Stimulated activated CD8-positive, alpha-beta memory T cell treated with anti-CD3 and anti-CD28 coated beads, Interleukin-4, amount 100 ng/mL, for 1 hour (primary cell): ENCODE data around the gene PIMREG.

Source experiments
- DNase-seq, 2 donors: peaks; one replicate each; pipeline ENCODE4 v3.0.0-alpha.2; 2020; ENCODE audit warnings: low read depth in 2 of 2, low spot score in 1 of 2

The PIMREG gene, protein sequence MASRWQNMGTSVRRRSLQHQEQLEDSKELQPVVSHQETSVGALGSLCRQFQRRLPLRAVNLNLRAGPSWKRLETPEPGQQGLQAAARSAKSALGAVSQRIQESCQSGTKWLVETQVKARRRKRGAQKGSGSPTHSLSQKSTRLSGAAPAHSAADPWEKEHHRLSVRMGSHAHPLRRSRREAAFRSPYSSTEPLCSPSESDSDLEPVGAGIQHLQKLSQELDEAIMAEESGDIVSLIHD

DNA sequence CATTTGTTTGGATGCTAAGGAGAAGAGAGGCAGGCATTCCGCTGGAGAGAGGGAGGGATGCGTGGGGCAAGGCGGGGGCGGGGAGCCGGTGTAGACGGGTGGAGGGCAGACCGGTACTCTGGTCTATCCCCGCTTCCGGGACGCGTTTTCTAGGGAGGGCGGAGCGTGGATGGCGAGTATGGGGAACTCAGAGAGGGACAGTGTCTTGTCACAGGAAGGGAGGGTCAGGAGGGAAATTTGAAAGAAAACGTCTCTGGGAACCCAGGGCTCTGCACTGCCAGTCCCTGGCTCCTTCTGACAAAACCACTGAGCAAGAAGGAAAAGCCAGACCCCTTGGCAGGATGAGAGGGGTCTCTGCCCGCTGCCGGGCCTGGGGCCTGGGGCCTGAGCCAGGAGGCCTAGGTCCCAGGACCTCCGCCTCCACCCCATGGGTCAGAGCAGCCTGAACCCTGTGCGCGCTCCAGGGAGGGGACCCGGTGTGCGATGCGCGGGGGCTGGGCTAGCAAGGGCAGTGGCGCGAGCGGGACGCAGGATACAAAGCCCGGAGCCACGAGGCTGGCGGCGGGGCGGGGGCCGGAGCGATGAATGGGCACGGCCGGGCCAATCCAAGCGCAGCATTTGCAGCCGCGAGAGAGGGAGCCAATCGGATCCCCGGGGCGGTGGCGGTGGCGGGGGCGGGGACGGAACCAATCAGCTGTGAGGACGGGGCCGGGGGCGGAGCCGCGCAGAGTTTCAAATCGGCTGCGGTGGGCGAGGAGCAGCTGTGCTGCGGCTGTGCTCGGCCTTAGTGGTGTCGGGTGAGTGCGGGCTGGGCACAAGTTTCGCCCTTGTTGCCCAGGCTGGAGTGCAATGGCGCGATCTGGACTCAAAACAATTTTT is at the start of gene PIMREG:
TSS of gene PIMREG (plus strand) at position 764 of the 879 bp plus-strand sequence. CDS start 656 bp downstream, outside the sequence.
- peak; percentile 73 to 83 for DNase-seq

DNA sequence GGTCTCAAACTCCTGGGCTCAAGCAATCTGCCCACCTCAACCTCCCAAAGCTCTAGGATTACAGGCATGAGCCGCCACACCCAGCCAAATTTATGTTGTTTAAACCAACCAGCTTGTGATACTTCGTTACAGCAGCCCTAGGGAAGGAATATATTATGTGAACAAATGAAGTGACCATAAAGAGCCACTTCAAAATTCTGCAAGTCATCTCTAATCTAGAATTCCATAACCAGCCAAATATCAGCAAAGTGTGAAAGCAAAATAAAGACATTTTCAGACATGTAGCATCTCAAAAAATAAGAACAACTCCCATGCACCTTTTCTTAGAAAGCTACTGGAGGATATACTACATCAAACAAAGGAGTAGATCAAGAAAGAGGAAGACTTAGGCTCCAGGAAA is 45.3 kb upstream of the PIMREG start:
- DNase-seq, result no peak

DNA sequence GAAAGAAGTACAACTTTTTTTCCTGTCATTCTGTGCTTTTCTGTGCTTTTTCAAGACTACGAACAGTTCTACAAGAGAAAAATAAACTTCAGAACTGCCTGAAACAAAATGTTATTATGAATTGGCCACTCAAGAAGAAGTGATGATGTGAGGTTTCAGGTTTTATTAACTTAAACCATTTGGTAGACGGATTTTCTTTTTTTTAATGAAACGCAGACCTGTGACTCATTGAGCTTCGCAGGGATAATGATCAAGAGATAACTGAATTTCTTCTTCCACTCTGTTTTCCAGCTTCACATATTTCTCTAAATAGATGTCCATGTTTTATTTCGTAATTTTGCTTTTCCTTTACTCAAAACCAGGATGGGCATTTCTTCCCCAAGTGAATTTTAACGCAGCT is 42.0 kb upstream of the PIMREG start:
- DNase-seq, result no peak

DNA sequence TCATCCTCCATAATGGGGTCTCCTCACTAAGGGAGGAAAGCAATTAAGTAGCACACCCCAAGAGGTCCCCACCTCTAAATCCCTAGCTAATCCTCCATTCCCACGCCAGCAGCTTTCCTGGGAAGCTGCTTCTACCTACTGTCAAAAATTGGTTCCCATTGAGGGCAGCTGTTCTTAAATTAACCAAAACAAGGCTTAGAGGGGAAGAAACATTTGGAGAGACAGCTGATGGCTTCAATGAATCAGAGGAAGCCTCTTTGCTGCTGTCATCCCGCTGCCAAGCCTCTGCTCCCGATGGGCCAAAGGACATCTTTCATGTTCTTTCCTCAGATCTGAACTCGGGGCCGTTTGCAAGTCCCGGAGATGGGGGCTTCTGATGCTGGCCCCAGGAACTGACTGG is 36.0 kb upstream of the PIMREG start:
- DNase-seq, result no peak

DNA sequence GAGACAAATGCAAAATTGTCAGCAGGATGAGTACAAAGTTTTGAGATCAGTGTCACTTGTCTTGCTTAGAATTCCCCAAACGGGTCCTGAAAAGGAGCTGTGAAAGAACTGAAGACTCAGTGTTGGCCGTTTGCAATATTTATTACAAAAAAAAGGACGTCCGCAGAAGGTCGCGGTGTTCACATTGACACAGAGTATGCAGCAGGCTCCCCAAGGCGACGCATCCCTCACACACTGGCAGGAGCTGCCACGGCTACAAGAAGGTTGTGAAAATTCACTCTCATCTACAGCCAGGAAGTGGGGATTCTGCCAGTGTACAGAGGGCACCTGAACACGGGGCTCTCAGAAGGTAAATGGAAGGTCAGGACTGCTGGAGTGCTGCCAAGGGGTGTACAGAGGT is 35.5 kb upstream of the PIMREG start:
- DNase-seq, result no peak

DNA sequence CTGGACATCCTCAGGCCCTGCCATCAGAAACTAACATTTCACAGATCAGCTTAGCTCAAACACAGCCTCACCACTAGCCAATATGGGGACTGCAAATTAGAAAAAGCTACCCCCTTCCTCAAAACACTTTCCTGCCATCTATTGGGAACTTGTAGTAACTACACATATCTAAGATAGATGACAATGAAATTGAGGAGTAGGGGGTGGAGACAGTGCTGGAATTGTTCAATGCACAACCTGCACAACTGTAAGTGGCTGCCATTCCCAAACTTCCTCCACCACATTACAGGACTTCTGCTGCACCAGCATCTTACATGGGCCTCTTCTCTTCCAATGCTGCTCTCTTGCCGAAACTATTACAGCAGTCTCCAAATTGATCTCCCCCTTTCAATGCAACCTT is 31.2 kb upstream of the PIMREG start:
- no peak for DNase-seq

DNA sequence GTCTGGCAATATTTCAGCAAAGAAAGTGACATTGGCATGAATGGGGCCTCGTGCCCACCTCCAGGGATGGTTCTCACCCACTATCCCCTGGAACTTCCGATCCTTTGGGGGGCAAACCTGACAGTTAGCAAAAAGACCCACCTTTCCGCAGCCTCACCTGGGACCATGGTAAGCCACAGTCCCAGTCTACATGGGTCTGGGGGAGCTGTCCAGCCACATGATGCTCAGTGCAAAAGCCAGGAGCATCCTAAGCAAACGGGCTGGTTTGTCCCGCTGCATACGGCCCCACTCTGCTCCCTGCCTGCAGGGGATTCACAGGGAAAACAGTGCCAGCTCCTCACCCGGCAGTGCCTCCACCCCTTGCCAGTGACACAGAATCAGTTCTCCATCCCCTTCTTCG is 28.6 kb upstream of the PIMREG start:
- no peak for DNase-seq

DNA sequence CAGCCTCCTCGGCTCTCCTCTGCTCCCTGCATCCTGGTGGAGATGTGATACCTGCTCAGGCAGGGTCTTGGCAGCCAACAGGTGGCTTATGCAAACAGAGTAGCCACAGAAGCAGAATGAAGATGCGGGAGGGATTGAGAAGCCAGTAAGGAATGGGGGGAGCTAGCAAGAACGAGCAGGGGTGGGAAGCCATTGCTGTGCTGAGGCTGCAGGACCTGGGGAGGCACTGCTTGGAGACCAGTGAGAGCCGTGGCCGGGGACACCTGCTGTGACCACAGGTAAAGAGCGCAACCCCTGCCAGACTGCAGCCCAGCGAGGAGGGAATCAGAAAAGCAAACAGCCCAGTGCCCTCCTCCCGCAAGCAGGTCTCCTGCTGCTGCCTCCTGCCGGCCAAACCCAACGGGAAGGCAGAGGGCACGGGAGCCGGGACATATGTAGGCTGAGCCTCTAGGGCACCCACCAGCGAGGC is 24.0 kb upstream of the PIMREG start:
- DNase-seq, result no peak

DNA sequence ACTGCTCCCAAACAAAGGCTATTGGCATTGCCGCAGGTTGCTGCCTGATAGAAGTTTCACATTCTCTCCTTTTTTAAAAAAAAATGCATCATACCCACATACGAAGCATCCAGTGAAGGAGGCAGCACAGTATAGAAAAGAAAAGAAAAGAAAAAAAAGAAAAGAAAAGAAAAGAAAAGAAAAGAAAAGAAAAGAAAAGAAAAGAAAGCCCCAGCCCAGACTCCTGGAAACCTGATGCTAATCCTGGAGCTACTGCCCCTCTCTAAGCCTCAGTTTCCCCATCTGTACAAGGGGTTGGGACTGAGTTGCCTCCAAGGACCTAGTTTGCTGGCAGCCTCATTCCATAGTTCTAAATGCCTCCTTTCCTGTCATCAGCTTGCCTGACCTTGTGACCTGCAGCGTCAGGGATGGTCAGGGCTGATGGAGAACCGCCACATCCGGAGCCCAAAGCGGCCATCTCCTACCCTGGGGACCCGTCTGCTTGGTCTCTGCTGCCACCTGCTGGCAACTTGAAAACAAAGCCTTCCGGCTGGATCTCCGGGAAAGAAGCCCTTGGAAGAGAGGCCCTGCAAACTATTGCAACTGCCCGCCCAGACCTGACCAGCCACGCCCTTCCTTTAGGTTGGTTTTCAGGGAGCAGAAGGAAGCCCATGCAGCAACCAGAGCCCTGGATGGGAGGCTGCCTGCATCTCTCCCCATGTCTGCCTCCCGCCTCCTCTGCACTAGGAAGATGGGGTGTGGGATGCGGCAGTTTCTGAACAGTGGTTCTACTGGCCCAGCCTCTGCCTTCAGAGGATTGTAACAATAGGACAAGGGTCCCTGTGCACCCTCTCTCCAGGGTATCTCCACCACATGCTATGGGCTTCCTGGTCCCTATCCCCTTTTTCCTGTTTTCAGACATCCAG is 22.3 kb upstream of the PIMREG start:
- peak; percentile 30 to 60 for DNase-seq

DNA sequence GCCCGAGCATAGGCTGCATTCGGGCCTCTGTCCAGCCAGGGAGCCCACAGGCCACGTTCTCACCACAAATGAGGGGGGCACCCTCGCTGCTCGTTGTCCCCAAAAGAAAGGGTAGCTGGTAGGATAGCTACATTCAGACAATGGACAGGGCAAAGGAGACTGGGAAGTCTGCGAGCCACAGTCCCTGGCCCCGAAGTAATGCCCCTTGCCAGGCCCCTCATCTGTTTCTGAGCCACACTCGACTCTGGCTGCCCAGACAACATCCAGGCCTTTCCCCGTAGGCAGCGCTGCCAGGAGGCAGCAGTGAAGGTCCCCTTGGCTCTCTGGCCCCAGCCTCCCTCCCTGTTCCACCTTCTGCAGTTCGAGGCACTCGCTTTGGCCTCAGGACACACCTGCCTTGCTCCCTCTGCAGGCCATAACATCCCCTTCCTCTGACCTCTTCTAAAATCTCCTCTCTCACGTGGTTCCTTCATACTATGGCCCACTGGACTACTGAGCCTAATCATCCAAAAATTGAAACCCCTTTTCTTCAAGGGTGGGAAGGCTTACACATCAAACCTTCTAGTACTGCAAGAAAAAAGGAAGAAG is 21.5 kb upstream of the PIMREG start:
- DNase-seq, result no peak

DNA sequence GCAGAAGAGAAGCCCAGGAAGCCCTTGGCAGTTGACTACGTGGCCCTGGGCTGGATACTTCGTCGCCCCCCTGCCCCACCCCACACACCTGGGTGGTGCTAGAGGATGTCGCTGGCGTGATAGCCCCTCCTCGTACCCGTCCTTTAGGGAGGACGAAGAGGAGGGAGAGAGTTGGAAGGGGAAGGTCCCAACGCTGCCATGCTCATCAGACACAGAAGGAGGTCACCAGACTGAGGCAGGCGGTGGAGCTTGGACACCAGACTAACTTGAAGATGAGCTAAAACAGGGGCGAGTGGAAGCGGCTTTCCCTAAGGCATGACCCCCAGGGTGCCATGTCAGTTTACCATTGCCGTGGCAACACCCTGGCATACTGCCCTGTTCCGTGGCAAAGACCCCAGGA is 20.3 kb upstream of the PIMREG start:
- DNase-seq, result no peak

DNA sequence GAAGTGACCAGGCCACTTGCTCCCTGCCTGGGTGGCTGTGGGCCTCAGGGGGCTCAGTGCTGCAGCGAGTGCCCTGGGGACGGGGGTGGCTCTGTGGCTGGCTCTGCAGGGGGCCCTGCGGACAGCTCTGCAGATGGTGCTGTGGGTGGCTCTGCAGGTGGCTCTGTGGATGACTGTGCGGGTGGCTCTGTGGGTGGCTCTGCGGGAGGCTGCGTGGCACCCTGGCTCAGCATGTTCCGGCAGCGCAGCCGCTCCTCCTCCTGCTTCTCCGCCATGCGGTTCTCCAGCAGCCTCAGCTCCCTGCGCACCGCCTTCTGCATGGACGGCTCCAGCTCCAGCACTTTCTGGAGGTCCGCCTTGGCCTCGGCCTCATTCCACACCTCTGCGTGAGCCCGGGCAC is 18.8 kb upstream of the PIMREG start:
- DNase-seq, result no peak

DNA sequence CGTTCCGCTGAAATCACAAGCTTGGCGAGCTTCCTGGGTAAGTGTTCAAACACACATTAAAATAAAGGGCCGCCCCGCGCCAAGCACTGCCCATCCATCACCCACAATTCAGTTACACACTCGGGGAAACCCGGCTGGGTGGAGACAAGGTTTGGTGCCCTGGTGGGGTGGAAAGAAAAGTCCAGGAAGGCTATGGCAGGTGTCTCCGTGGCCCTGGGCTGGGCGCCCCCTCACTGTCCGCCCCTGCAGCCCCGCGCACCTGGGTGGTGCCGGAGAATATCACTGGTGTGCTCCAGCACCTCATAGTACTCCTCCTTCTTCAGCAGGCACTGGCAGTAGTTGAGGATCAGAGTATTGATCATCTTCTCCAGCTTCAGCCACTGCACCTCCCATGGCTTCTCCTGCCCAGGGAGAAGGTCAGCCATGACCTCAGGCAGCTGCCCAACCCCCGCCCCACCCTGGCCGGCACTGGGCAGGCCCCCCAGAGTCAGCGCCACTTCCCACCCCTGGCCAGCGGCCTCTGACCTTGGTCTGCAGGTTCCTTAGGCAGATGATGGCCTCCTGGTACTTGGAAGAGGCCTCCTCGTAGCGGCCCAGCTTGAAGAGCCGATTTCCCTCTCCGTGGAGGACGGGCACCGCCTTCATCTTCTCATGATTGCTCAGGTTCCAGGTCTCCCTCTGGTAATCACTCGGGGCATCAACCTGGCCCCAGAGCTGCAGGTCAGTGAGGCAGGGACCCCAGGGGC is 17.7 kb upstream of the PIMREG start:
- no peak for DNase-seq

DNA sequence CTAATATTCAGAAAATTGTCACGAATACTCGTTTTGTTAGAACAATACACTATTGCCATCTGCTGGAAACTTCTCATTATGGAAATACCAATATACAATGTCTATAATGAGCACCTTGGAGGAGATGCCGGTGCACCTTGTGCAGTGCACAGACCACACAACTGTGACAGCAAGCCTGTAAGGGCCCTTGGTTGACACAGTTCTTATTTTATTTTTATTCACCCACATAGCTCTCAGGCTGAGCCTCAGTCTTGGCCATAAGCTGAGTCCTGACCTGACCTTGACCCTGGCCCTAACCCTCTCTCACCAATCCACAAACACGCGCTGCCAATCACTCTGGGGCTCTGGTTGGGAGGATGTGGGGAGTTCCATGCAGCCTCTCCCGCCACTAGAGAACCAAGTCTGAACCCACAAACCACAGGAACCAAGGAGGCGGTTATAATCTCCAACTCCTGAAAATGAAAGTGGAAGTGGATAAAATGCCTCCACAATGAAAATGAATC is 16.9 kb upstream of the PIMREG start:
- no peak for DNase-seq

DNA sequence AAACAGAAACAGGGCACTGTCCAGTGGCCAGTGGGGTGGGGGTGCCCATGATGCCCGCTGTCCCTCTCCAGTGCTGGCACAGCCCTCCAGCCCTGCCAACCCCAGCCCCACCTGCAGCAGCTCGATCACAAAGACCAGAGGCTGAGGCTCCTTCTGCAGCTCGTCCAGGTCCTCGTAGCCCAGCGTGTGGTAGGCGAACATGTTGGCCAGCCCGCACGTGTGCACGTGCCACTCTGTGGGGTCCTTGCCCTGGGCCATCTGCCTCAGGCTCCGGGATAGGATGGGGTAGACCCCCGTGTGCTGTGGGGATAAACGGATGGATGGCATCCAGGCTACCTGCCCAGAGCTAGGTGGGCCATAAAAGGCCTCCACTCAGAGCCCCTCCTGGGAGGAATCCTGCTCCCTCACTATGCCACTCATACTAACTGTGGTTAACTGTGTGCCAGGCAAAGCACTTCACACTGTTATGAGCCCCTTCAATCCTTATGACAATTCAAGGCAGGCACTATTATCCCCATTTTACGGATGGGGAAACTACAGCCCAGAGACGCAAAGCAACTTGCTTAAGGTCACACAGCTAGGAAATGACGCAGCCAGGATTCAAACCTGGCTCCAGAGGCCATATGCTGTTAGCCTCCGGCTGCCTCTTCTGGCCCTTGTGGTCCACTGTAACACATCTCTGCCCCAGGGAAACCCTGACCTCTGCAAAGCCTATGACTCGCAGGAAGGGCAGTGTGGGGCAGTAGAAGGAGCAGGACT is 15.9 kb upstream of the PIMREG start:
- no peak for DNase-seq

DNA sequence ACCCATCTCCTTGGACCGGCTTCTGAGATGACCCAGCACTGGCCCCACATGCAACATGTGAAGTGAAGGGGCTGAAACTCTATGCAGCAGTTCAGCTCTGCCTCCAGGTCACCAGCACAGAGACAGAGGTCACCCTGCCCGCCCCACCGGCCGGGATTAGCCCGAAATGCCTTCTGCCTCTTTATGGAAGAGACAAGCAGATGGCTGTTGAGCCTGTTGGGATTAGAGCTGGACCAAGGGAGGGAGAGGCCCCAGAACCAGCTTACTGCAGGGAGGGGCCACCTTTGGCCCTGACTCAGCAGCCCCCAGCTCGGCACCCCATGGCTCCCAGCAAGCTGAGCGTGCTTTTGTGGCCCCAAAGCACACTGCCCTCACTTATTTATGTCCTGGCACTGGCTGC is 15.0 kb upstream of the PIMREG start:
- no peak for DNase-seq

DNA sequence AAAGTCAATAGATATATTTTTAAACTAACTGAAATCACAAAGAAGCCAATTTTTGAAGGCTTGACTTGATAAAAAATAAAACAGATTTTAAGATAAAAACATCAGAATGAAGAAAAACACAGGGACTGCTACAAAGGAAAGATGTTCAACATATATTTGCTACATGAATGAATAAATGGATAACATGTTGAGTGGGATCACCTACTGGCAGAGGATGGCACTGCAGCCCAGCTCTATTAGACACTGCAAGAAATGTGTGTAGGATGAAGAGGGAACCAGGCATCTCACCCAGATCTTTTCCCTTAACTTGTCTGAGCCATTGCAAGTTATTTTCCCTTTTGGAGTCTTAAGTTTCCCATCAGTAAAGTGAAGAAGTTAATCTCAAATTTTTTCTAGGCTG is 13.5 kb upstream of the PIMREG start:
- DNase-seq, result no peak

DNA sequence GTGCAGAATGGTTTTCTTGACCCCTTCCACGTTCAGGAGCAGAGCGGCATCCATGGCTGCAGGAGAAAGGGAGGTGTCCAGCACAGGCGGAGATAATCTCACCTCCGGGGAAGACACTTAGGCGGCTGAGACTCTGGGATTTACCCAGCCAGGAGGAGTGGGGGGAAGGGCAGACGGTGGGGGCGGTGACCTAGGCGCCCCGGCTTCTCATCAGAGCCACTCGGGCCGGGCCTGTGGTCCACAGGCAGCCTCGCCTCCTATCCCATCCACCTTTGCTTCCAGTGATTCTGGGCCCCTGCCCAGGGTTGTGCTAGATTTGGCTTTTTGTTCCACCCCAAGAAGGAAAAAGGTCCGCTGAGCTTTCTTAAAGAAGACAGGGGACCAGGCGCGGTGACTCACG is 9.2 kb upstream of the PIMREG start, which contains the start of gene AIPL1:
TSS of gene AIPL1 (minus strand) at position 71 of the 400 bp plus-strand sequence. CDS start at position 54, 17 bp downstream.
- no peak for DNase-seq

DNA sequence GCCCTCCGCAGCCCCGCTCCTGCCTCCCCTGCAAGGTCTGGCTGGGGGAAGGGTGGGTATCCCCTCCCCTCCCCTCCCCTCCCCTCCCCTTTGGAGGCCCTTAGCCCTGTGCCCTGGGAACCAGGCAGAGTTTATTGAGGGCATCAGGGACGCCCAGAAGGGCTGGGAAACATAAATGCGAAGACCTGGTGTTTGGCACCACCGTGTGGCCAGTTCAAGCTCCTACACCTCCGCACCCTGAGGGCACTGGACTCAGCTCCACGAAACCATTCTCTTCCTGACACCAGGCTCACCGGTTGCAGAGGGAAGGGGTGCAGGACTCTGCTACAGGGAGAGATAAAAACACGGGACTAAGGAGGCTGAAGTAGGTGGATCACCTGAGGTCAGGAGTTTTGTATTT is 8.3 kb upstream of the PIMREG start:
- DNase-seq, result peak; percentile 18 to 22
